Renal cortex interstitium (tissue), 11 donors: Measurements from ENCODE around the gene TP53. TPM values are rescaled to one million over a fixed set of nuclear protein-coding genes. Genes with fewer than 3 reads are reported as not detected.

Experiments
- DNase-seq, 11 donors: peaks; one replicate each; pipeline ENCODE4 v3.0.0-alpha.2; 2013; ENCODE audit warnings: low read depth in 9 of 11, low spot score in 4 of 11; ENCODE audit errors: extremely low read depth in 1 of 11
- polyA plus RNA-seq, 3 donors: library from polyadenylated mRNA; unstranded; fragments of 120-200 nt; gene quantifications; one replicate each; pipeline ENCODE4 v1.2.1, GENCODE V29; 2013; ENCODE audit not compliant: insufficient read length in 3 of 3

The TP53 gene
- polyA plus RNA-seq, 3 donors: 70.5 to 75.4 (median 73.3) TPM

GRCh38 chr17:7711051-7711755 lies 23.9 kb upstream of the TP53 start:
- no peak for DNase-seq

GRCh38 chr17:7710301-7710700 lies 23.0 kb upstream of the TP53 start:
- no peak for DNase-seq

GRCh38 chr17:7709031-7709430 lies 21.7 kb upstream of the TP53 start:
- DNase-seq: no peak

GRCh38 chr17:7707858-7708750 lies 20.8 kb upstream of the TP53 start:
- DNase-seq: no peak

GRCh38 chr17:7707446-7707845 lies 20.2 kb upstream of the TP53 start:
- no peak for DNase-seq

GRCh38 chr17:7706631-7707354 lies 19.5 kb upstream of the TP53 start:
- DNase-seq: no peak

GRCh38 chr17:7705269-7706255 lies 18.3 kb upstream of the TP53 start:
- DNase-seq: no peak

GRCh38 chr17:7704601-7705268 lies 17.4 kb upstream of the TP53 start, which contains the start of gene EFNB3:
EFNB3 (plus strand) TSS chr17:7705202; CDS start chr17:7705599, 397 bp downstream.
- peak in 1 of 11 donors; percentile 68 for DNase-seq

- peak in 7 of 11 donors; percentile 69 to 88 (median 80) for DNase-seq
Observed at GRCh38 chr17:7703584-7704479, 16.5 kb upstream of the TP53 start.

- no peak for DNase-seq
Observed at GRCh38 chr17:7702776-7703175, 15.5 kb upstream of the TP53 start.

- DNase-seq: no peak
Observed at GRCh38 chr17:7701681-7702080, 14.4 kb upstream of the TP53 start.

- no peak for DNase-seq
Observed at GRCh38 chr17:7700510-7700909, 13.2 kb upstream of the TP53 start.

- no peak for DNase-seq
Observed at GRCh38 chr17:7697828-7698588, 10.7 kb upstream of the TP53 start.

GRCh38 chr17:7695586-7695985 lies 8.3 kb upstream of the TP53 start:
- no peak for DNase-seq

GRCh38 chr17:7688808-7689316 lies 1.6 kb upstream of the TP53 start:
- no peak for DNase-seq
